ENCODE data around the gene KANSL3.
"Not testable (repeated sequence)": the region's sequence is repeated elsewhere in the genome, so short reads cannot be mapped to it uniquely, and the experiment has no call there.

Gene KANSL3

DNA sequence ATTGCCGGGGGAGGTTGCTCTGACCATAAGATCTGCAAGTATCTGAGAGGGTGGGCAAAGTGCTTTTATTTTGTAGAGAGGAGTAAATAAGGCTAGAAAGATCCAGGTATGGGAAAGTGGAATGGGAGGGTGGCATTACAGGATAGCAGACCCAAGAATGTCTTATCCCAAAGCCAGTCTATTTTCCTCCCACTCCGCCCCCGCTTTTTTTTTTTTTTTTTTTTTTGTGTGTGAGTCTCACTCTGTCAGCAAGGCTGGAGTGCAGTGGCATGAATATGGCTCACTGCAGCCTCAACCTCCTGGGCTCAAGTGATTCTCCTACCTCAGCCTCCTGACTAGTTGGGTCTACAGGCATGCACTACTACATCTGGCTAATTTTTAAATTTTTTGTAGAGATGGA lies 70.0 kb downstream of the KANSL3 start:
- H3K36me3 Mint-ChIP-seq (ENCODE audit: low read depth): no peaks in the 10 kb centered on the region
- H3K27me3 Mint-ChIP-seq: no peaks in the 10 kb centered on the region
- H3K27ac Mint-ChIP-seq: no peak overlapping the region
- no peak overlapping the region for H3K4me3 Mint-ChIP-seq
- H3K4me1 Mint-ChIP-seq (ENCODE audit: low read depth): no peaks in the 10 kb centered on the region
- H3K9me3 Mint-ChIP-seq: no peaks in the 10 kb centered on the region

DNA sequence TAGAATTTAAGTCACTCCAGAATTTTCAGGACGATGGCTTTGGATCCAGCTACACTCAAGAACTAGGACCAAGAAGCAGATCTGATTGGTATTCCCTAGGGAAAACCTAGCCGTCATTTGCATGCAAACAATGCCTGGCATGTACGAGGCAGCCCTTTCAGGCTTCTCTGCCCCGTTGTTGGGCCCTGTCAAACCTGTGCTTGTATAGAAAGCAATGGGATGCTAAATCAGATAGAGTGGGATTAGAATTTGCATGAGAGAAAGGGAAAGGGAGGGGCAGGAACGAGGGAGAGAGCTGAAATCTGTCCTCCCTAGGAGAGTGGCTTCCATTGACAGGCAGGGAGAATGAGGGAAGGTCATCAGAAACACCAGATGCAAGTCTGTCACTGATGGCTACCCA lies 73.0 kb downstream of the KANSL3 start:
- H3K36me3 Mint-ChIP-seq (ENCODE audit: low read depth): no peaks in the 10 kb centered on the region
- no peaks in the 10 kb centered on the region for H3K9me3 Mint-ChIP-seq
- H3K27me3 Mint-ChIP-seq: no peaks in the 10 kb centered on the region
- no peaks in the 10 kb centered on the region for H3K4me1 Mint-ChIP-seq (ENCODE audit: low read depth)
- no peak overlapping the region for H3K4me3 Mint-ChIP-seq
- H3K27ac Mint-ChIP-seq: no peak overlapping the region

DNA sequence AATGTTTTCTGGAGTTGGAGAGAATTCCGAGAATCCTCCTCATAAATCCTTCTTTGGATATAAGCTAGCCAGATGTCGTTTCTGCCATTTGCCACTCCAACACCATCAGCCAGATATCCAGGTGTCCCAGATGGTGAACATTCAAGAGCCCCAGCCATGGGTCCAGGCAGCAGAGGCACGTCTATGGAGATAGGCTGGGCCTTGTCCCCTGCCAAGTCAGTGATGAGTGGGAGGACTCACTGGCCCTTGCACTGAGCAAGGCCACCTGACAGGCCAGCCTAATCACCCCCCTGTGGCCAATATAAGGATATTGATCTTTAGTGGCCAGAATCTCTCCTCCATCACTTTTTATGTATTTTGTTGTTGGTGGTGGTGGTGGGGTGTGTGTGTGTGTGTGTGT lies 73.5 kb downstream of the KANSL3 start:
- Mint-ChIP-seq H3K4me1 (ENCODE audit: low read depth) (no peaks in the 10 kb centered on the region), H3K4me3 (no peak overlapping the region)

GRCh38 chr2:96564026-96564425 lies 74.1 kb downstream of the KANSL3 start:
- H3K27me3 Mint-ChIP-seq: no peaks in the 10 kb centered on the region
- H3K36me3 Mint-ChIP-seq (ENCODE audit: low read depth): no peaks in the 10 kb centered on the region
- no peak overlapping the region for H3K27ac Mint-ChIP-seq
- H3K4me1 Mint-ChIP-seq (ENCODE audit: low read depth): no peaks in the 10 kb centered on the region
- no peak overlapping the region for H3K4me3 Mint-ChIP-seq
- H3K9me3 Mint-ChIP-seq: no peaks in the 10 kb centered on the region

More for the DNA sequence above, 73.5 kb downstream of the KANSL3 start:
- Mint-ChIP-seq H3K36me3 (ENCODE audit: low read depth) (no peaks in the 10 kb centered on the region), H3K9me3 (no peaks in the 10 kb centered on the region), H3K27me3 (no peaks in the 10 kb centered on the region), H3K27ac (no peak overlapping the region)

DNA sequence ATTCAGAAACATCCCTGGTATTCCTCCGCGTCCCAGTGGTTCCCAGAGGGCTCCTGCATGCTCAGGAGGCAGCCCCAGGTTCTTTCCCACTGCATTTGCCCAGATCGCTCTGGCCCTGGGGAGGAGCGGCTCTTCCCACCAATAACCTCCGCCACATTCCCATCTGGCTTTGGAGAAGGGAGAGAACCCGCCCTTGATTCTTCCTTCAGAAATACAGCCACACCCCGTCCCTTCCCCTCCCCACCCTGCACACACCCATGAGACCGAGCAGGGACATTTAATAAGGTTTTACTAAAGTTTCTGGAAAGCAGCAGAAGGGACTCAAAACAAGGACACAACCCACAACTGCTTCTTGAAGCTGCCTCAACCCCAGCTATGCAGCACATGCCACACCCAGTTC lies 79.6 kb downstream of the KANSL3 start:
- Mint-ChIP-seq H3K9me3 (no peaks in the 10 kb centered on the region), H3K27ac (no peak overlapping the region), H3K4me1 (ENCODE audit: low read depth) (peaks cover 28% of the 10 kb centered on the region), H3K27me3 (no peaks in the 10 kb centered on the region), H3K4me3 (no peak overlapping the region), H3K36me3 (ENCODE audit: low read depth) (no peaks in the 10 kb centered on the region)

DNA sequence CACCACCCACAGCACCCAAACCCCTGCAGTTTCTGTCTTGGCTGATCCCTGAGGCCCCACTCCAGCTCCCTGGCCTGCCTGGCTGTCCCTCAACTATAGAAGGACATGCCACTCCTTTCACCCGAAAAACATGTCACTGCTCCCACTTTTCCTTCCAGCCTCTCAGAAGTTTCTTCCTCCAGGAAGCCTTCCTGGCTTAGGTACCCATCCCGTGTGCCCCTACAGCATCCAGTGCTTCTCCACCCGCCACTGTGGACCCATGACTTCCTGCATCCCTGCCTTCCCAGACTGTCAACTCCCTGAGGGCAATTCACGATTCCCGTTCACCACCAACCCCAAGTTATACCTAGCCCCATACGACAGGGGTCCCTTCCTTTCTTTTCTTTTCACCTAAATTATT lies 80.1 kb downstream of the KANSL3 start:
- no peaks in the 10 kb centered on the region for H3K9me3 Mint-ChIP-seq
- H3K27ac Mint-ChIP-seq: no peak overlapping the region
- H3K36me3 Mint-ChIP-seq (ENCODE audit: low read depth): no peaks in the 10 kb centered on the region
- H3K27me3 Mint-ChIP-seq: no peaks in the 10 kb centered on the region
- peaks cover 32% of the 10 kb centered on the region for H3K4me1 Mint-ChIP-seq (ENCODE audit: low read depth)
- no peak overlapping the region for H3K4me3 Mint-ChIP-seq

DNA sequence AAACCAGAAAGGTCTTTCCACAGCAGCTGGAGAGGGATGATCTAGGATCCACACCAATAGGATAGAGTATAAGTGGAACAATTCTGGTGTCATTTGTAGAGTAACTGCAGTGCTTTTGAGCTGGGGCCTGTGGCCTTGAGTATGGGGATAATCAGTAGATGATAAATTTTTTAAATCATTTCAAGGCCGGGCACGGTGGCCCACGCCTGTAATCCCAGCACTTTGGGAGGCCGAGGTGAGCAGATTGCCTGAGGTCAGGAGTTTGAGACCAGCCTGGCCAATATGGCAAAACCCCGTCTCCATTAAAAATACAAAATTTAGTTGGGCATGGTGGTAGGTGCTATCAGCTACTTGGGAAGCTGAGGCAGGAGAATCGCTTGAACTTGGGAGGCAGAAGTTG lies 80.7 kb downstream of the KANSL3 start:
- not testable (repeated sequence) for H3K9me3 Mint-ChIP-seq; H3K36me3 Mint-ChIP-seq (ENCODE audit: low read depth); H3K27me3 Mint-ChIP-seq; H3K4me3 Mint-ChIP-seq
- Mint-ChIP-seq H3K4me1 (ENCODE audit: low read depth) (peaks cover 35% of the 10 kb centered on the region), H3K27ac (peak overlapping the region; percentile 37)

DNA sequence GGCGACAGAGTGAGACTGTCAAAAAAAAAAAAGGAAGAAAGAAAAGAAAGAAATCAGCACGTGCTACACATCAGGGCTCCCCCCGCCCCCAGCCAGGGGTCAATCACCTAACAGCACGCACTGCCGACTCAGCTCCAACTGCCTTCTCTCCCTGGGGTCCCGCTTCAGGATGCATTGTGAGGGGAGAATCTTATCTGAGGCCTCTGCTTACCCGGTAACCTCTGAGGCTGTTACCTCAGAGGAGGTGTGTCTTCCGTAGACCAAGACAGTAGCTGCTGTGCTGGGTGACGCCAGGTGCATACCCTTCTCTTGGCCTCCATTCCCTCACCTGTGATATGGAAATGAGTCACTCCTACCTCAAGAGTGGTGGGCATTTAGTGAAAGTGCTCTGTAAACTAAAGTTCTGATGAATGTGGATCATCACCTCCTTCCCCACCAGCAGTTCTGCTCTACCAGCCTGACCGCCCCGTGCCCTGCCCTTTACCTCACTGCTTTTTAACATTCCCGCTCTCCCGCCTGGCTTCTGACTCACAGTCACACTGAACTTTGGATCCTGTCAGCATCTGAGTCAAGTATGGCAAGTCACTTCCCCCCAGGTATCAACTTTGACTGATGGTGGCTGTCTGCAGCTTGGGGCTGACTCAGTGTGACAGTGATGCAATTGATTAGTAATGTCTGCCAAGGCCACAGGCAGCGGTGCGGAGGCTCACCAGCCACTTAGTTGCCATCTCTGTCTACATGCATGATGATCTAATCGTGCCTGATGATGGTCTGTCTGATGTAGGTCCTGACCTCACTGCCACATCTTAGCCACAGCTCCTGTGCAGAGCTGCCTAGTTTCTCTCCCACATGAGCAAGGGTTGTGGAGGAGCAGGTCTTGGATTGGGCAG lies 81.4 kb downstream of the KANSL3 start:
- no peaks in the 10 kb centered on the region for H3K9me3 Mint-ChIP-seq
- peaks cover 4% of the 10 kb centered on the region for H3K36me3 Mint-ChIP-seq (ENCODE audit: low read depth)
- H3K4me1 Mint-ChIP-seq (ENCODE audit: low read depth): peaks cover 35% of the 10 kb centered on the region
- no peaks in the 10 kb centered on the region for H3K27me3 Mint-ChIP-seq
- no peak overlapping the region for H3K4me3 Mint-ChIP-seq
- peak overlapping the region; percentile 37 for H3K27ac Mint-ChIP-seq

- Mint-ChIP-seq H3K27ac (peak overlapping the region; percentile 61), H3K4me1 (ENCODE audit: low read depth) (peaks cover 35% of the 10 kb centered on the region), H3K4me3 (no peak overlapping the region), H3K36me3 (ENCODE audit: low read depth) (peaks cover 4% of the 10 kb centered on the region), H3K27me3 (no peaks in the 10 kb centered on the region), H3K9me3 (no peaks in the 10 kb centered on the region)
These were observed 82.9 kb downstream of the KANSL3 start for GRCh38 chr2:96555146-96555610.

DNA sequence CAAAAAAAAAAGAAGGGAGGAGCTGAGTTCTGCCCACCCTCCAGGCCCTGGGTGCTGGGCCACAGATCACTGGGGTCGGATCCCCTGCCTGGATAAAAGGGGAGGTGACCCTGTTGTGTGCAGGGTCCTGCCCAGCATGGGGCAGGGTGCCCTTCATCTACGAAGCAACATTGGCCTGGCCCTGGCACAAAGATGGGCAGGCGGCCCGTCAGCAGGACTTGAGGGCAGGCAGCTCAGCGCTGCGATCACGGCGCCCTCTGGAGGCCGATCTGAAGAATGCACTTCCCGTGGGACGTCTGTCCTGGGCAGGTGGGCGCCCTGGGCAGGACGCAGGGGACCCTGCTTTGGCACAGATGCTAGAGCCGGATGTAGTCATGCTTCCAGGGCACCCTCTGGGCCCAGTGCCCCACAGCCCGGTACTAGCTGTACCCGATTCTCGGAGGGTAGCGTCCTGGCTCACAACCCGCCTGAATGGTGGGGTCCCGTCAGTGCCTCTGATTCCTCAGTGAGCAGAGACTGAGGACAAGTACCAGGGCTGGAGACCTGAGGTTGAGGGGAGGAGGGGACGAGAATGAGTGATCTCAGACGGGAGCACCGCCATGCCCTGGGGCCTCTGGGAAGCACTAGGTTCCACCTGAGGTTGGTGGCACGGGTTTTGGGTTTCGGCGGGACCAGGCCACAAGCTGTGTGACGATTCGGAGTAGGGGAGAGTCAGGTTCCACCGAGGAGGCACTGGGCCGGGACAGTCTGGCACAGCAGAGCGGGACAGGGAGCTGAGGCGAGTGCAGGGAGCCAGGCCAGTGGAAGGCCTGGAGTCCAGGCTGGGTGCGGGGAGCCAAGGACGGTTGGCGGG lies 83.6 kb downstream of the KANSL3 start:
- Mint-ChIP-seq H3K27me3 (no peaks in the 10 kb centered on the region), H3K4me3 (no peak overlapping the region), H3K27ac (peak overlapping the region; percentile 61), H3K4me1 (ENCODE audit: low read depth) (peaks cover 35% of the 10 kb centered on the region), H3K36me3 (ENCODE audit: low read depth) (peaks cover 8% of the 10 kb centered on the region), H3K9me3 (no peaks in the 10 kb centered on the region)

DNA sequence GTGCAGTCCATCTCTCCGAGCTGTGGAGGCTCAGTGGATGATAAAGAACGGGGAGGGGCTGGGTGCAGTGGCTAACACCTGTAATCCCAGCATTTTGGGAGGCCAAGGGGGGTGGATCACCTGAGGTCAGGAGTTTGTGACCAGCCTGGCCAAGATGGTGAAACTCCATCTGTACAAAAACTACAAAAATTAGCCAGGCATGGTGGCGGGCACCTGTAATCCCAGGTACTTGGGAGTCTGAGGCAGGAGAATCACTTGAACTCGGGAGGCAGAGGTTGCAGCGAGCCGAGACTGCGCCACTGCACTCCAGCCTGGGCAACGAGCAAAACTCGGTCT lies 84.2 kb downstream of the KANSL3 start:
- H3K27ac Mint-ChIP-seq; H3K4me3 Mint-ChIP-seq; H3K36me3 Mint-ChIP-seq (ENCODE audit: low read depth); H3K9me3 Mint-ChIP-seq; H3K27me3 Mint-ChIP-seq: not testable (repeated sequence)
- peaks cover 35% of the 10 kb centered on the region for H3K4me1 Mint-ChIP-seq (ENCODE audit: low read depth)

GRCh38 chr2:96553176-96553956 lies 84.7 kb downstream of the KANSL3 start:
- H3K9me3 Mint-ChIP-seq: no peaks in the 10 kb centered on the region
- H3K4me1 Mint-ChIP-seq (ENCODE audit: low read depth): peaks cover 34% of the 10 kb centered on the region
- H3K36me3 Mint-ChIP-seq (ENCODE audit: low read depth): peaks cover 8% of the 10 kb centered on the region
- H3K27me3 Mint-ChIP-seq: no peaks in the 10 kb centered on the region
- H3K27ac Mint-ChIP-seq: no peak overlapping the region
- H3K4me3 Mint-ChIP-seq: no peak overlapping the region

DNA sequence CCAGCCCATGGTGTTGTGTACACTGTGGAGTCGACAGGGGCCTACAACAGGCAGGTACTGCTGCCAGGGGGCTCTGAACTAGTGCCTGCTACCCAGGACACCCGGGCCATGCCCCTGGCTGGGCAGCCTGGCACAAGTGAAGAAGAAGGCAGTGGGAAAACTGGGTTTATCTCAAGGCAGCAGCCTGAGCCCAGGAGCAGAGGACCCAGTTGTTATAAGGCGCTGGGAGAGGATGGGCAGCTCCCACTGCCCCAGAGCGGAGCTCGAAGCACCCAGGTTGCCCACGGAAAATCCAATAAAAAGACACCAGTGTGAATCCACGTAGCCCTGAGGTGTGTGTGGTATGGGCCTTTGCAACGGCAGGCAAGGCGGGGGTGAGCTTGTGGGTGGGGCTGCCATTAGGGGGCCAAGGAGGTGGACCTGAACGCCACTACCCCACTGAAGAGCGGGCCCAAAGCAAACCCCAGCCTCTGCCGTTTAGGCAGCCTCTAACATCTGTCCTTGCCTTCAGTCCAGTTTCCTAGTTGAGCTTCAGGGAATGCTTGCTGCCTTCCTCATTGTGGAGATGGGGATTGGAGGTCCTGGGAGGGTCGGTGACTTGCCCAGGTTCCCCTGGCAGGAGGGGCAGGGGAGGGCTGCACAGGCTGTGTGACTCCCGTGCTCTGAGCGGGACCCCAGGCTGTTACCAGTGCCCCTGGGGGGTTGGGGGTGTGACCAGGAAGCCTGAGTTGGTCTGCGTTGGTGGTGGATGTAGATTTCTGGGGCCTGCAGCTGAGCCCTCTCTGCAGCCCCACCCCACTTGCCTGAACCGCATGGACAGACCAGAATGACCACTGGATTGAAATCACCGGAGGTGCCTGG lies 85.6 kb downstream of the KANSL3 start:
- H3K27ac Mint-ChIP-seq: no peak overlapping the region
- H3K9me3 Mint-ChIP-seq: no peaks in the 10 kb centered on the region
- H3K27me3 Mint-ChIP-seq: no peaks in the 10 kb centered on the region
- H3K4me3 Mint-ChIP-seq: no peak overlapping the region
- peaks cover 13% of the 10 kb centered on the region for H3K36me3 Mint-ChIP-seq (ENCODE audit: low read depth)
- peaks cover 36% of the 10 kb centered on the region for H3K4me1 Mint-ChIP-seq (ENCODE audit: low read depth)

Data from stimulated activated naive CD8-positive, alpha-beta T cell treated with anti-CD3 and anti-CD28 coated beads, Interleukin-15, Interleukin-2, amounts not matched to agents 100 ng/mL and 50 ng/mL, for 24 hours (primary cell).